Endothelial cell (in vitro differentiated cells): ENCODE data around the gene GFM1. TPM values are rescaled to one million over a fixed set of nuclear protein-coding genes. Genes with fewer than 3 reads are reported as not detected.

ENCODE experiments used
- DNase-seq: peaks from one replicate; pipeline ENCODE4 v3.0.0; 2021; ENCODE audit warnings: low spot score
- H3K27ac Mint-ChIP-seq: one replicate; pipeline ENCODE4 v1.8.0; 2021; ENCODE audit warnings: mixed read lengths, inconsistent platforms; ENCODE audit not compliant: unreplicated experiment
- H3K27me3 Mint-ChIP-seq: one replicate; pipeline ENCODE4 v1.8.0; 2021; ENCODE audit warnings: mild to moderate bottlenecking, moderate library complexity, mixed read lengths, inconsistent platforms; ENCODE audit not compliant: unreplicated experiment
- H3K36me3 Mint-ChIP-seq: one replicate; pipeline ENCODE4 v1.8.0; 2021; ENCODE audit warnings: mild to moderate bottlenecking, low read depth, mixed read lengths, inconsistent platforms; ENCODE audit not compliant: unreplicated experiment
- H3K4me1 Mint-ChIP-seq: one replicate; pipeline ENCODE4 v1.8.0; 2021; ENCODE audit warnings: mild to moderate bottlenecking, mixed read lengths, inconsistent platforms; ENCODE audit not compliant: unreplicated experiment
- H3K4me3 Mint-ChIP-seq: one replicate; pipeline ENCODE4 v1.8.0; 2021; ENCODE audit warnings: mild to moderate bottlenecking, mixed read lengths, inconsistent platforms; ENCODE audit not compliant: unreplicated experiment
- H3K9me3 Mint-ChIP-seq: one replicate; pipeline ENCODE4 v1.8.0; 2021; ENCODE audit warnings: mixed read lengths, inconsistent platforms; ENCODE audit not compliant: unreplicated experiment
- CTCF ChIP-seq: fragments of 200-600 bp; sonication (generic); IDR thresholded peaks from one replicate; pipeline ENCODE4 v1.5.0; 2021; ENCODE audit warnings: antibody characterized with exemption; ENCODE audit not compliant: unreplicated experiment
- total RNA-seq: library from RNA; stranded (reverse); fragmentation: NEBNext Ultra II Directional; extraction: Animal tissue kit (Norgen Biotek cat#: 25700); gene quantifications from one replicate; pipeline ENCODE4 v1.2.1, GENCODE V29; 2021; ENCODE audit not compliant: unreplicated experiment

The GFM1 gene
- total RNA-seq, 1 donor from 2014 or later = 71.2 TPM

DNA sequence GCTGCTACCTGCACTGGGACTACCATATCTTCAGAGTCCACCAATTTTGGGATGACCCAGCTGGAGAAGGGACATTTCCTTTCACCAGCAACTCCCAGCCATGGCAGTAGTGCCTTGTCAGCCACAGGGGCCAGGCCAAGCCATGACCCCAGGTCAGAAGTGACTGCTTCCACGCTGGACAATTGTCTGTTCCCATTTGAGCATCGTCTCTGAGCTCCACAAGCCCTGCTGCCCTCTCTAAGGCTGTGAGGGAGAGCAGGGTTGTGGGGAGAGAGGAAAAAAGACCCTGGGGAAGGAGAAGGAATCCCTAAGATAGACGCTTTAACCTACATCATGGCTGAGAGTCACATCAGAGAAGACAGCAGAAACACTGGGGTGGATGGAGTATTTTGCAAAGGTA, 95.3 kb downstream of the GFM1 start:
- Mint-ChIP-seq H3K27ac (no peak overlapping the region), H3K36me3 (no peaks in the 10 kb centered on the region), H3K4me1 (no peaks in the 10 kb centered on the region), H3K4me3 (no peak overlapping the region), H3K27me3 (no peaks in the 10 kb centered on the region), H3K9me3 (no peaks in the 10 kb centered on the region)
- TF ChIP-seq CTCF = no peak
- no peak for DNase-seq

Other genes with a start within 250 kb of the GFM1 start
- 59.8 TPM for gene MLF1, start 73.3 kb upstream of the GFM1 start, total RNA-seq
- gene LXN, start 28.1 kb downstream of the GFM1 start, total RNA-seq = 70.6 TPM
- gene RARRES1, start 87.9 kb downstream of the GFM1 start, total RNA-seq = not detected
- 24.8 TPM for gene MFSD1, start 157.5 kb downstream of the GFM1 start, total RNA-seq